Gastrocnemius medialis (tissue), 4 donors: ENCODE measurements around the gene SLC39A13.

Experiments
- CTCF ChIP-seq, 5 experiments: fragments of 450-650 bp in 3 of 5; fragments of 200-600 bp in 2 of 5; sonication (generic) in 2 of 5; IDR thresholded peaks in 4 of 5; conservative IDR thresholded peaks in 1 of 5; 1 replicate in 4 of 5; 2 replicates in 1 of 5; pipeline ENCODE4 v1.5.1; 2016 to 2019; ENCODE audit warnings: antibody characterized with exemption in 5 of 5, mild to moderate bottlenecking in 3 of 5, moderate library complexity in 3 of 5
- POLR2A ChIP-seq, 2 donors: fragments of 450-650 bp; IDR thresholded peaks; one replicate each; pipeline ENCODE4 v1.6.1; 2017; ENCODE audit warnings: antibody characterized with exemption in 2 of 2, mild to moderate bottlenecking in 2 of 2, moderate library complexity in 2 of 2

- TF ChIP-seq CTCF (IDR thresholded peaks at IDR 0.05 in 4 of 5, conservative IDR thresholded peaks at IDR 0.05 in 1 of 5) (no peak), POLR2A (IDR thresholded peaks at IDR 0.05) (no peak)
These were observed 47.0 kb upstream of the SLC39A13 start for GRCh38 chr11:47361419-47361818.
